Measurements from ENCODE around the gene SMIM41.

SMIM41 gene

GRCh38 chr12:52050758-52051541 is 28.6 kb upstream of the SMIM41 start, which contains the start of gene NR4A1:
TSS of gene NR4A1 (plus strand) at chr12:52051442. CDS start at chr12:52054329, 2,887 bp downstream.
- DNase-seq (ENCODE audit: low read depth in 4 of 4, low spot score in 1 of 4), result peak; percentile 99

- no peak for DNase-seq (ENCODE audit: low read depth in 4 of 4, low spot score in 1 of 4)
Measured at GRCh38 chr12:52052468-52053186, 26.9 kb upstream of the SMIM41 start.

- no peak for DNase-seq (ENCODE audit: low read depth in 4 of 4, low spot score in 1 of 4)
Measured at GRCh38 chr12:52053536-52054209, 25.8 kb upstream of the SMIM41 start.

- no peak for DNase-seq (ENCODE audit: low read depth in 4 of 4, low spot score in 1 of 4)
Measured at GRCh38 chr12:52054231-52054832, 25.2 kb upstream of the SMIM41 start.

GRCh38 chr12:52054833-52055730 is 24.4 kb upstream of the SMIM41 start:
- no peak for DNase-seq (ENCODE audit: low read depth in 4 of 4, low spot score in 1 of 4)

- DNase-seq (ENCODE audit: low read depth in 4 of 4, low spot score in 1 of 4), result no peak
Measured at GRCh38 chr12:52055731-52056711, 23.5 kb upstream of the SMIM41 start.

- DNase-seq (ENCODE audit: low read depth in 4 of 4, low spot score in 1 of 4), result no peak
Measured at GRCh38 chr12:52056801-52057637, 22.5 kb upstream of the SMIM41 start.

GRCh38 chr12:52057638-52058576 is 21.6 kb upstream of the SMIM41 start:
- DNase-seq (ENCODE audit: low read depth in 4 of 4, low spot score in 1 of 4), result no peak

- DNase-seq (ENCODE audit: low read depth in 4 of 4, low spot score in 1 of 4), result no peak
Measured at GRCh38 chr12:52058631-52059361, 20.7 kb upstream of the SMIM41 start.

GRCh38 chr12:52059582-52060497 is 19.7 kb upstream of the SMIM41 start:
- no peak for DNase-seq (ENCODE audit: low read depth in 4 of 4, low spot score in 1 of 4)

- DNase-seq (ENCODE audit: low read depth in 4 of 4, low spot score in 1 of 4), result no peak
Measured at GRCh38 chr12:52060498-52061177, 18.9 kb upstream of the SMIM41 start.

- DNase-seq (ENCODE audit: low read depth in 4 of 4, low spot score in 1 of 4), result no peak
Measured at GRCh38 chr12:52061470-52062166, 17.9 kb upstream of the SMIM41 start.

- no peak for DNase-seq (ENCODE audit: low read depth in 4 of 4, low spot score in 1 of 4)
Measured at GRCh38 chr12:52062167-52063081, 17.1 kb upstream of the SMIM41 start.

Measured in stimulated activated CD4-positive, alpha-beta T cell treated with anti-CD3 and anti-CD28 coated beads, Interleukin-1b, Interleukin-23, amount 100 ng/mL, for 24 hours (primary cell).